K562 (cell line): ENCODE results near the gene TSPYL4. TPM values are rescaled to one million over a fixed set of nuclear protein-coding genes. Genes with fewer than 3 reads are reported as not detected.

ENCODE experiments used
- HDAC6 ChIP-seq: IDR thresholded peaks from 2 replicates; pipeline ENCODE4 v1.6.1; 2012; ENCODE audit warnings: low read depth, mild to moderate bottlenecking, control low read depth, inconsistent platforms, low read length, moderate library complexity
- SOX6 ChIP-seq: fragments of 450-650 bp; IDR thresholded peaks from 2 replicates; pipeline ENCODE4 v1.6.1; 2014; ENCODE audit warnings: mild to moderate bottlenecking
- TEAD4 ChIP-seq, 2 experiments: sonication (generic) in 1 of 2; formaldehyde crosslinking in 1 of 2; IDR thresholded peaks; 2 replicates each; pipeline versions ENCODE4 v1.6.1 to v1.8.0; 2012 to 2022; ENCODE audit warnings: borderline replicate concordance in 1 of 2, inconsistent platforms in 1 of 2, low read length in 1 of 2, mild to moderate bottlenecking in 1 of 2, missing genetic modification reagents in 1 of 2
- polyA plus RNA-seq, 8 experiments: library from polyadenylated mRNA; depleted of rRNA in 4 of 8; stranded (reverse) in 5 of 8; unstranded in 3 of 8; fragments of >200 nt; fragmentation: Nextera tagmentation in 2 of 8; fragmentation: Illumina TruSeq in 1 of 8; extraction: Ambion mirVana in 2 of 8; extraction: Trizol in 1 of 8; gene quantifications; 2 replicates each; pipeline versions ENCODE4 v1.2.1 to v1.2.3, GENCODE V29; 2011 to 2014; ENCODE audit warnings: inconsistent platforms in 1 of 8, missing spikeins in 1 of 8
- total RNA-seq, 7 experiments: library from RNA; depleted of rRNA in 6 of 7; stranded (reverse); fragments of >200 nt in 6 of 7; fragmentation: Illumina TruSeq in 2 of 7; extraction: Trizol in 2 of 7; gene quantifications; 2 replicates each; pipeline versions ENCODE4 v1.2.1 to v1.2.3, GENCODE V29; 2011 to 2021; ENCODE audit warnings: low replicate concordance in 1 of 7
- TF ChIP-seq, protein P1 (sequence below): fragments of 450-650 bp; IDR thresholded peaks from 2 replicates; pipeline ENCODE4 v1.6.1; 2017; ENCODE audit warnings: antibody characterized with exemption, mild to moderate bottlenecking

TSPYL4 gene
- total and polyA plus RNA-seq, 9 of the 15 experiments (the other 6 are each of a cell fraction or from before 2014, with no cell fraction given) = 0.69 to 18.0 (median 9.1) TPM

DNA sequence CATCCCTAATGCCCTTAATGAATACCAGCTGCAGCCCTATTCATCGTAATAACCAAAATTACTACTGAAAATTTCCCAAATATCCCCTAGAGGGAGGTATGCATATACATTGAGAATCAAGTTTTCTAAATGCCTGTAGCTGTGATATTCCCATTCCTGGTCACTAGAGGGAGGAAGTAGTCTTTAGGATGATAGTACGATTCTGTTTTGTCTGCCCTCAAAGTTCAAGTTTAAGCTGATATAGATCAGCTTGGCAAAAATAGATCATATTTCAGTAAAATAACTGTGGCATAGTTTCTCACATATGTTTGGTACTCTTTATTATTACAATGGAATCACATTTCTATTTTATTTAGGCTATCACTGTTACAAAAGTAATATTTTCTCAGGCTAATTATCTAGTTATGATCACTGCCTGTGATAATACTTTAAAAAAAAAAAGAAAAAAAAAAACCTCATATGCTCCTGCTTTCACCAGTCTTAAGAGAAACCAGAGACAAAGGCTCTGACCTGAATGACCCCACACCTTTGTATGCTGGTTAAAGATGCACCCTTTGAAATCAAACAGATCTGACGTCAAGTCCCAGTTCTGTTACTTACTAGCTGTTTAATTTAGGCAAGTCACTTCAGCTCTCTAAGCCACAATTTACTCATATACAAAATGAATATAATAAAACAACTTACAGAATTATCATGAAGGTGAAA is 14.9 kb upstream of the TSPYL4 start (continued):
- TF ChIP-seq, protein P1, sequence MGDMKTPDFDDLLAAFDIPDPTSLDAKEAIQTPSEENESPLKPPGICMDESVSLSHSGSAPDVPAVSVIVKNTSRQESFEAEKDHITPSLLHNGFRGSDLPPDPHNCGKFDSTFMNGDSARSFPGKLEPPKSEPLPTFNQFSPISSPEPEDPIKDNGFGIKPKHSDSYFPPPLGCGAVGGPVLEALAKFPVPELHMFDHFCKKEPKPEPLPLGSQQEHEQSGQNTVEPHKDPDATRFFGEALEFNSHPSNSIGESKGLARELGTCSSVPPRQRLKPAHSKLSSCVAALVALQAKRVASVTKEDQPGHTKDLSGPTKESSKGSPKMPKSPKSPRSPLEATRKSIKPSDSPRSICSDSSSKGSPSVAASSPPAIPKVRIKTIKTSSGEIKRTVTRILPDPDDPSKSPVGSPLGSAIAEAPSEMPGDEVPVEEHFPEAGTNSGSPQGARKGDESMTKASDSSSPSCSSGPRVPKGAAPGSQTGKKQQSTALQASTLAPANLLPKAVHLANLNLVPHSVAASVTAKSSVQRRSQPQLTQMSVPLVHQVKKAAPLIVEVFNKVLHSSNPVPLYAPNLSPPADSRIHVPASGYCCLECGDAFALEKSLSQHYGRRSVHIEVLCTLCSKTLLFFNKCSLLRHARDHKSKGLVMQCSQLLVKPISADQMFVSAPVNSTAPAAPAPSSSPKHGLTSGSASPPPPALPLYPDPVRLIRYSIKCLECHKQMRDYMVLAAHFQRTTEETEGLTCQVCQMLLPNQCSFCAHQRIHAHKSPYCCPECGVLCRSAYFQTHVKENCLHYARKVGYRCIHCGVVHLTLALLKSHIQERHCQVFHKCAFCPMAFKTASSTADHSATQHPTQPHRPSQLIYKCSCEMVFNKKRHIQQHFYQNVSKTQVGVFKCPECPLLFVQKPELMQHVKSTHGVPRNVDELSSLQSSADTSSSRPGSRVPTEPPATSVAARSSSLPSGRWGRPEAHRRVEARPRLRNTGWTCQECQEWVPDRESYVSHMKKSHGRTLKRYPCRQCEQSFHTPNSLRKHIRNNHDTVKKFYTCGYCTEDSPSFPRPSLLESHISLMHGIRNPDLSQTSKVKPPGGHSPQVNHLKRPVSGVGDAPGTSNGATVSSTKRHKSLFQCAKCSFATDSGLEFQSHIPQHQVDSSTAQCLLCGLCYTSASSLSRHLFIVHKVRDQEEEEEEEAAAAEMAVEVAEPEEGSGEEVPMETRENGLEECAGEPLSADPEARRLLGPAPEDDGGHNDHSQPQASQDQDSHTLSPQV = 0 out of 2 replicates have a peak, but pooled peaks have one; percentile 31
- TF ChIP-seq SOX6 = peak; percentile 59; the same call in 1 of the 2 replicates
- TF ChIP-seq HDAC6 = no peak
- peak; percentile 54 for TF ChIP-seq TEAD4 (IDR thresholded peaks at IDR 0.05; ENCODE audit: low read length)
- no peak for TF ChIP-seq TEAD4 (CRISPR knock-in tag; IDR thresholded peaks at IDR 0.05; ENCODE audit: borderline replicate concordance)
